ENCODE data around the gene PCDHB7.
A peak's percentile ranks its signal among the peaks of the same experiment; 100 is the strongest.

- TF ChIP-seq CTCF (IDR thresholded peaks at IDR 0.05; ENCODE audit: low read depth, low read length): peak; percentile 14; the same call in 1 of the 2 replicates
- no peak for TF ChIP-seq EZH2phosphoT487 (IDR thresholded peaks at IDR 0.05; ENCODE audit: low read depth)
These were observed 16.7 kb upstream of the PCDHB7 start for GRCh38 chr5:141155540-141156374.

Data from OCI-LY3 (cell line).